Endodermal cell (in vitro differentiated cells): ENCODE measurements around the gene SH3D19. TPM values are rescaled to one million over a fixed set of nuclear protein-coding genes. Genes with fewer than 3 reads are reported as not detected.

Experiments
- DNase-seq: peaks from one replicate; pipeline ENCODE4 v3.0.0-alpha.2; 2017
- H3K27ac ChIP-seq: 2 replicates; pipeline ENCODE4 v1.5.1; 2013; ENCODE audit warnings: mild to moderate bottlenecking, low read depth, low read length, moderate library complexity
- H3K27me3 ChIP-seq: 2 replicates; pipeline ENCODE4 v1.6.1; 2013; ENCODE audit warnings: mild to moderate bottlenecking, low read length, moderate library complexity; ENCODE audit not compliant: insufficient read depth, control insufficient read depth, poor library complexity, severe bottlenecking
- H3K36me3 ChIP-seq: 2 replicates; pipeline ENCODE4 v1.7.0; 2013; ENCODE audit warnings: mild to moderate bottlenecking, low read length, moderate library complexity; ENCODE audit not compliant: control insufficient read depth, insufficient read depth
- H3K4me1 ChIP-seq: one replicate; pipeline ENCODE4 v1.7.0; 2013; ENCODE audit warnings: low read length; ENCODE audit not compliant: control insufficient read depth, insufficient read depth
- H3K4me3 ChIP-seq: 2 replicates; pipeline ENCODE4 v1.5.1; 2013; ENCODE audit warnings: mild to moderate bottlenecking, low read length, moderate library complexity
- H3K9ac ChIP-seq: 2 replicates; pipeline ENCODE4 v1.6.1; 2013; ENCODE audit warnings: mild to moderate bottlenecking, low read length, moderate library complexity; ENCODE audit not compliant: poor library complexity, severe bottlenecking; ENCODE audit errors: extremely low read depth
- H3K9me3 ChIP-seq: 2 replicates; pipeline ENCODE4 v1.6.1; 2013; ENCODE audit warnings: mild to moderate bottlenecking, low read length, moderate library complexity; ENCODE audit not compliant: control insufficient read depth
- H3K27ac Mint-ChIP-seq: 2 replicates; pipeline ENCODE4 v1.8.0; 2020; ENCODE audit warnings: mixed read lengths
- H3K27me3 Mint-ChIP-seq: 2 replicates; pipeline ENCODE4 v1.8.0; 2021; ENCODE audit warnings: mild to moderate bottlenecking, mixed read lengths; ENCODE audit not compliant: insufficient read depth
- H3K36me3 Mint-ChIP-seq: 2 replicates; pipeline ENCODE4 v1.8.0; 2020; ENCODE audit warnings: low read depth, mixed read lengths
- H3K4me1 Mint-ChIP-seq: 2 replicates; pipeline ENCODE4 v1.8.0; 2020; ENCODE audit warnings: mixed read lengths
- H3K4me3 Mint-ChIP-seq: 2 replicates; pipeline ENCODE4 v1.8.0; 2020; ENCODE audit warnings: mild to moderate bottlenecking, moderate library complexity, mixed read lengths
- H3K9me3 Mint-ChIP-seq: 2 replicates; pipeline ENCODE4 v1.8.0; 2020; ENCODE audit warnings: mild to moderate bottlenecking, mixed read lengths
- WGBS, 2 experiments: methylation state at CpG; one replicate each; pipeline versions ENCODE4 v1.1.5 to v1.1.7; 2013; ENCODE audit warnings: missing lambda C conversion rate in 2 of 2, mixed read lengths in 1 of 2; ENCODE audit not compliant: insufficient coverage in 1 of 2, insufficient read length in 1 of 2; 5-methylcytosine and 5-hydroxymethylcytosine counted together
- long read RNA-seq, 4 experiments: library from polyadenylated mRNA in 2 of 4; library from RNA in 1 of 4; library from capped mRNA in 1 of 4; stranded (forward) in 3 of 4; unstranded in 1 of 4; transcript quantifications; one replicate each; pipeline ENCODE4 v2.0.0, GENCODE V29; 2020 to 2021; ENCODE audit warnings: inconsistent platforms in 1 of 4
- polyA plus RNA-seq, 2 experiments: library from polyadenylated mRNA; stranded (reverse); fragments of 50-300 nt; gene quantifications; one replicate each; pipeline ENCODE4 v1.2.3, GENCODE V29; 2013
- total RNA-seq, 2 donors: library from RNA; stranded (reverse); fragmentation: NEBNext Ultra II Directional in 1 of 2; extraction: Animal tissue kit (Norgen Biotek cat#: 25700) in 1 of 2; gene quantifications; 2 replicates in 1 of 2; 3 replicates in 1 of 2; pipeline ENCODE4 v1.2.1, GENCODE V29; 2021
- TF ChIP-seq, protein P1 (sequence below): fragments of 200-600 bp; sonication (generic); conservative IDR thresholded peaks from 2 replicates; pipeline ENCODE4 v1.5.0; 2021; ENCODE audit warnings: antibody characterized with exemption, mild to moderate bottlenecking

Gene SH3D19, protein sequence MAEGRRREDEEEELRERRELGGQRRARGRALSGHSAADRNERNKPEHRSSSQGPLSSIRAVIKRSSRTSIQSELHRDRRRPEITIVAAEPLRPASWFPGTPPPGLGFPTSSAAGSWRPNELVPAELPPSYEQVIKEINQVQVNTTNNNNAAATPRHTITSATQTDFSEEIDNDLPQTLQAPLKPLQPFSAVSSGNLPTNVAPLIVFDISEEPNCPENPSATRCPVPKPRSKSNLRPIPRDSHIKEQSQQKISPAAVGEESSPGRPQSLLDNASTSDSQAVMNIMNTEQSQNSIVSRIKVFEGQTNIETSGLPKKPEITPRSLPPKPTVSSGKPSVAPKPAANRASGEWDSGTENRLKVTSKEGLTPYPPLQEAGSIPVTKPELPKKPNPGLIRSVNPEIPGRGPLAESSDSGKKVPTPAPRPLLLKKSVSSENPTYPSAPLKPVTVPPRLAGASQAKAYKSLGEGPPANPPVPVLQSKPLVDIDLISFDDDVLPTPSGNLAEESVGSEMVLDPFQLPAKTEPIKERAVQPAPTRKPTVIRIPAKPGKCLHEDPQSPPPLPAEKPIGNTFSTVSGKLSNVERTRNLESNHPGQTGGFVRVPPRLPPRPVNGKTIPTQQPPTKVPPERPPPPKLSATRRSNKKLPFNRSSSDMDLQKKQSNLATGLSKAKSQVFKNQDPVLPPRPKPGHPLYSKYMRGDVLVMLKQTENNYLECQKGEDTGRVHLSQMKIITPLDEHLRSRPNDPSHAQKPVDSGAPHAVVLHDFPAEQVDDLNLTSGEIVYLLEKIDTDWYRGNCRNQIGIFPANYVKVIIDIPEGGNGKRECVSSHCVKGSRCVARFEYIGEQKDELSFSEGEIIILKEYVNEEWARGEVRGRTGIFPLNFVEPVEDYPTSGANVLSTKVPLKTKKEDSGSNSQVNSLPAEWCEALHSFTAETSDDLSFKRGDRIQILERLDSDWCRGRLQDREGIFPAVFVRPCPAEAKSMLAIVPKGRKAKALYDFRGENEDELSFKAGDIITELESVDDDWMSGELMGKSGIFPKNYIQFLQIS
- total RNA-seq = 10 to 100 TPM; 48.8 to 55.6 TPM
- 22.1 TPM for polyA plus RNA-seq (2013, experiment 1 of 2)
- polyA plus RNA-seq (2013, experiment 2 of 2) = 22.5 TPM
- long read RNA-seq, experiment 1, full-length matches to known transcripts = 1 of 22 reads
- long read RNA-seq, experiment 1, partial matches to known transcripts = 6 of 22 reads
- long read RNA-seq, experiment 1, other reads (novel, unspliced or antisense) = 15 of 22 reads
- long read RNA-seq, experiment 2, full-length matches to known transcripts = 47 of 108 reads
- long read RNA-seq, experiment 2, partial matches to known transcripts = 12 of 108 reads
- long read RNA-seq, experiment 2, other reads (novel, unspliced or antisense) = 49 of 108 reads
- long read RNA-seq, experiment 3, full-length matches to known transcripts = 3 of 23 reads
- long read RNA-seq, experiment 3, partial matches to known transcripts = 15 of 23 reads
- long read RNA-seq, experiment 3, other reads (novel, unspliced or antisense) = 5 of 23 reads
- long read RNA-seq, experiment 4, partial matches to known transcripts = 0 of 1 reads
- long read RNA-seq, experiment 4, other reads (novel, unspliced or antisense) = 1 of 1 reads

DNA sequence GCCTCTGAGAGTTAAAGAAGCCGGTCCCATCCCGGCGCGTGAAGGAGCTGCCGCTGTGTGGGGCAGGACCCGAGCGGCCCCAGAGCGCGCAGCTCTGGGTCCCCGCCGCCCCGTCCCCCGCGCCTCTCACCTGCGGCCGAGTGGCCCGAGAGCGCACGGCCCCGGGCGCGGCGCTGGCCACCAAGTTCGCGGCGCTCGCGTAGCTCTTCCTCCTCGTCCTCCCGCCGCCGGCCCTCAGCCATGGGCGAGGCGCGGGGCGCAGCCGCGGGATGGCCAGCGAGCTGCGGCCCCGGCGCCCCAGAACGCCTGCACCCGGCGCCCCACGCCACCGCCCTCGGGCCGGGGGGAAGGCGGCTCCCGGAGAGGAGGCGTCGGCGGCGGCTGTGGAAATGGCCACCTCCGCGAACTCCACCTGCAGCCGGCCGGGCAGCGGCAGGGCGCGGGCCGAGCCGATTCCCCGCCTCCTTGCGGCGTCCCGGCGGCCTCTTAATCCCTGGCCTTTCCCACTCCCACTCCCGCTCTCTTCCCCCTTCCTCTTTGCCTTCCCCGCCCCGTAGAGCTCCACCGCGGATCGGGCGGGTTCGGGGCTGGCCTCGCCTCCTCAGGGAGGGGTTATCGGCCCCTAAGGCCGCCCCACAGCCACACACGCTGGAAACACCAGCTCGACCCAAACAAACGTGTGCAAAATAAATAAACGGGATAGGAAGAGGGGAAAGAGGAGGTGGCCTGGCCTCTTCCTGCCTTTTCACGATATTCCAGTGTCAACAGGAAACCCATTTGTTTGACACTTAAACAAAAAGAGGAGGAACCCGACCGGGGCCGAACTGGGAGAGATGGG lies at the start of gene SH3D19:
Gene SH3D19 (minus strand): TSS at position 495 of the 838 bp plus-strand sequence. CDS start 253 bp downstream, at position 242.
- WGBS, 2 experiments = 1 to 2% methylated on average over 8 to 88 of the region's 88 CpGs
- TF ChIP-seq, protein P1, sequence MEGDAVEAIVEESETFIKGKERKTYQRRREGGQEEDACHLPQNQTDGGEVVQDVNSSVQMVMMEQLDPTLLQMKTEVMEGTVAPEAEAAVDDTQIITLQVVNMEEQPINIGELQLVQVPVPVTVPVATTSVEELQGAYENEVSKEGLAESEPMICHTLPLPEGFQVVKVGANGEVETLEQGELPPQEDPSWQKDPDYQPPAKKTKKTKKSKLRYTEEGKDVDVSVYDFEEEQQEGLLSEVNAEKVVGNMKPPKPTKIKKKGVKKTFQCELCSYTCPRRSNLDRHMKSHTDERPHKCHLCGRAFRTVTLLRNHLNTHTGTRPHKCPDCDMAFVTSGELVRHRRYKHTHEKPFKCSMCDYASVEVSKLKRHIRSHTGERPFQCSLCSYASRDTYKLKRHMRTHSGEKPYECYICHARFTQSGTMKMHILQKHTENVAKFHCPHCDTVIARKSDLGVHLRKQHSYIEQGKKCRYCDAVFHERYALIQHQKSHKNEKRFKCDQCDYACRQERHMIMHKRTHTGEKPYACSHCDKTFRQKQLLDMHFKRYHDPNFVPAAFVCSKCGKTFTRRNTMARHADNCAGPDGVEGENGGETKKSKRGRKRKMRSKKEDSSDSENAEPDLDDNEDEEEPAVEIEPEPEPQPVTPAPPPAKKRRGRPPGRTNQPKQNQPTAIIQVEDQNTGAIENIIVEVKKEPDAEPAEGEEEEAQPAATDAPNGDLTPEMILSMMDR = peak; percentile 14
- peak within 1 kb of the TSS; percentile 81 for H3K27ac ChIP-seq

DNA sequence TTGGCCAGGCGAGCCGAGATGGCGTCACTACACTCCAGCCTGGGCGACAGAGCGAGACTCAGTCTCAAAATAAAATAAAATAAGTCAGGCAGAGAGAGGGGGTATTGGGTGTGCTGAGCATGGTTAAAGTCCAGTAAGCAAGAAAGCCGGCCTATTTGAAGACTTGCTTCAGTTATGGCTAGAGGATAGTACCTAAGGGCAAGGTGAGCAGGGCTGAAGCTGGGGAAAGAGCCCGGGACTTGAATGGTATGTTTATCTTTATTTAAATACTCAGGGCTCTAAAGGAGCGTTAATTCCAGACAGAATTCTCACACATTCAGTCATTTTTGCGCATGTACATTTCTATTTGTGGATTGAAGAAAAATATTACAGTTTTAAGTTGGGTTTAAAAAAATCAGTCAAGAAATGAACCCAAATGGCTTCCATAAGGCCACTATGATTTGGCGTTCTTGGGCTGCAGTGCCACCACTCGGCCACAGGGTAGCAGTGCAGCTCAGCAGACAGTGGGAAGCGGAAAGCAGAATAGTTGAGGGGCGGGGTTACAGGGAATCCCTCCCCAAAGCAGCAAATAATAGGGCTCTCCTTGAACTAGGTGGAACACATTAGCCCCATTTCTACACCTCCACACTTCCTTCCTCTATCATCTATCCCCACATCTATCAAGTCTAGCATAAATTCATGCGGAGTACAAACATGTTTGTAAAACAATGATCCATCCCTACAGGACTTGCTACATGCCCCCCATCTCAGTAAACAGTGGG lies 37.2 kb upstream of the SH3D19 start:
- no peak overlapping the region for H3K4me3 Mint-ChIP-seq
- TF ChIP-seq, protein P1 = peak; percentile 98
- H3K9me3 Mint-ChIP-seq = no peaks in the 10 kb centered on the region
- Histone ChIP-seq H3K27me3 (no peaks in the 10 kb centered on the region), H3K36me3 (no peaks in the 10 kb centered on the region), H3K9ac (no peak overlapping the region), H3K4me3 (no peak overlapping the region), H3K9me3 (no peaks in the 10 kb centered on the region), H3K27ac (no peak overlapping the region), H3K4me1 (no peaks in the 10 kb centered on the region)
- peak; percentile 96 for DNase-seq
- H3K27me3 Mint-ChIP-seq = no peaks in the 10 kb centered on the region
- no peaks in the 10 kb centered on the region for H3K36me3 Mint-ChIP-seq
- 46 to 54% methylated on average over 3 to 14 of the region's 14 CpGs for WGBS, 2 experiments
- no peaks in the 10 kb centered on the region for H3K4me1 Mint-ChIP-seq
- H3K27ac Mint-ChIP-seq = no peak overlapping the region

More for the DNA sequence above, at the start of gene SH3D19:
- H3K27ac Mint-ChIP-seq = peak within 1 kb of the TSS; percentile 99
- Histone ChIP-seq H3K36me3 (no peaks in the 10 kb centered on the region), H3K27me3 (no peaks in the 10 kb centered on the region), H3K9ac (peak within 1 kb of the TSS; percentile 81), H3K4me3 (peak within 1 kb of the TSS; percentile 90), H3K9me3 (no peaks in the 10 kb centered on the region), H3K4me1 (no peaks in the 10 kb centered on the region)
- peaks cover 4% of the 10 kb centered on the region for H3K27me3 Mint-ChIP-seq
- H3K4me1 Mint-ChIP-seq = peaks cover 34% of the 10 kb centered on the region
- no peaks in the 10 kb centered on the region for H3K9me3 Mint-ChIP-seq
- DNase-seq = peak; percentile 85
- H3K36me3 Mint-ChIP-seq = peaks cover 1% of the 10 kb centered on the region
- H3K4me3 Mint-ChIP-seq = peak within 1 kb of the TSS; percentile 67
